ENCODE measurements around the gene RAB11FIP4. TPM values are rescaled to one million over a fixed set of nuclear protein-coding genes. Genes with fewer than 3 reads are reported as not detected.
A peak's percentile ranks its signal among the peaks of the same experiment; 100 is the strongest.

Gene RAB11FIP4
- total RNA-seq, 4 donors from 2014 or later = 41.0 to 173 (median 53.7) TPM

- Histone ChIP-seq H3K9me3 (no peaks in the 10 kb centered on the region), H3K4me1 (peaks cover 0 to 5% (median 0%) of the 10 kb centered on the region in 4 donors)
Observed at GRCh38 chr17:31369266-31369665, 22.2 kb upstream of the RAB11FIP4 start.

GRCh38 chr17:31371511-31372097 is 19.9 kb upstream of the RAB11FIP4 start:
- peaks cover 0 to 5% (median 0%) of the 10 kb centered on the region in 4 donors for H3K4me1 ChIP-seq
- no peak overlapping the region for H3K4me3 ChIP-seq
- DNase-seq = no peak
- 45 to 60% methylated on average over 2 to 4 of the region's 4 CpGs for WGBS, 2 donors (ENCODE audit: low coverage in 1 of 2)
- in situ Hi-C loops (cut with MboI; ENCODE audit: low pct_ligation_motif_present in 1 of 4, low pct_unique_long_range_greater_than_20kb in 1 of 4, low sequenced_read_pairs in 3 of 4) = no loop called here
- no peak overlapping the region for H3K27ac ChIP-seq
- no peak for TF ChIP-seq CTCF (IDR thresholded peaks at IDR 0.05)
- no peak for TF ChIP-seq POLR2AphosphoS5 (IDR thresholded peaks at IDR 0.05)
- no peak for TF ChIP-seq EP300 (IDR thresholded peaks at IDR 0.05; ENCODE audit: low read depth)
- no peak for TF ChIP-seq POLR2A (IDR thresholded peaks at IDR 0.05)
- H3K36me3 ChIP-seq = peaks cover 0 to 11% (median 6%) of the 10 kb centered on the region in 4 donors
- no peaks in the 10 kb centered on the region for H3K9me3 ChIP-seq
- no peaks in the 10 kb centered on the region for H3K27me3 ChIP-seq
- intact Hi-C loops (cut with DNase I; ENCODE audit: low total_unique reads) = no loop called here

More at GRCh38 chr17:31369266-31369665, 22.2 kb upstream of the RAB11FIP4 start:
- Histone ChIP-seq H3K27me3 (no peaks in the 10 kb centered on the region), H3K4me3 (no peak overlapping the region), H3K36me3 (peaks cover 0 to 8% (median 1%) of the 10 kb centered on the region in 4 donors), H3K27ac (no peak overlapping the region)
- TF ChIP-seq CTCF (IDR thresholded peaks at IDR 0.05) (no peak), POLR2AphosphoS5 (IDR thresholded peaks at IDR 0.05) (no peak), POLR2A (IDR thresholded peaks at IDR 0.05) (no peak), EP300 (IDR thresholded peaks at IDR 0.05; ENCODE audit: low read depth) (no peak)
- no peak for DNase-seq
- in situ Hi-C loops (cut with MboI; ENCODE audit: low pct_ligation_motif_present in 1 of 4, low pct_unique_long_range_greater_than_20kb in 1 of 4, low sequenced_read_pairs in 3 of 4) = no loop called here
- intact Hi-C loops (cut with DNase I; ENCODE audit: low total_unique reads) = no loop called here

- Histone ChIP-seq H3K27me3 (no peaks in the 10 kb centered on the region), H3K9me3 (no peaks in the 10 kb centered on the region), H3K36me3 (peaks cover 0 to 9% (median 3%) of the 10 kb centered on the region in 4 donors), H3K27ac (no peak overlapping the region), H3K4me1 (peaks cover 0 to 5% (median 0%) of the 10 kb centered on the region in 4 donors), H3K4me3 (no peak overlapping the region)
- 94% methylated on average over 10 of the region's 10 CpGs for WGBS, 2 donors (ENCODE audit: low coverage in 1 of 2)
- TF ChIP-seq EP300 (IDR thresholded peaks at IDR 0.05; ENCODE audit: low read depth) = no peak
- peak; percentile 29 to 51 (median 48) for TF ChIP-seq CTCF (IDR thresholded peaks at IDR 0.05)
- TF ChIP-seq POLR2A (IDR thresholded peaks at IDR 0.05) = no peak
- intact Hi-C loops (cut with DNase I; ENCODE audit: low total_unique reads) (no loop called here), in situ Hi-C loops (cut with MboI; ENCODE audit: low pct_ligation_motif_present in 1 of 4, low pct_unique_long_range_greater_than_20kb in 1 of 4, low sequenced_read_pairs in 3 of 4) (no loop called here)
- DNase-seq = no peak
Observed at GRCh38 chr17:31373150-31374093, 18.1 kb upstream of the RAB11FIP4 start.

- WGBS, 2 donors (ENCODE audit: low coverage in 1 of 2) = 84 to 87% methylated on average over 6 of the region's 6 CpGs
- H3K9me3 ChIP-seq = no peaks in the 10 kb centered on the region
- H3K4me1 ChIP-seq = peaks cover 0 to 5% (median 0%) of the 10 kb centered on the region in 4 donors
- DNase-seq = no peak
- no peak for TF ChIP-seq POLR2AphosphoS5 (IDR thresholded peaks at IDR 0.05)
- TF ChIP-seq CTCF (IDR thresholded peaks at IDR 0.05) = no peak
- no peak for TF ChIP-seq EP300 (IDR thresholded peaks at IDR 0.05; ENCODE audit: low read depth)
- TF ChIP-seq POLR2A (IDR thresholded peaks at IDR 0.05) = no peak
- no peaks in the 10 kb centered on the region for H3K27me3 ChIP-seq
- no peak overlapping the region for H3K27ac ChIP-seq
- intact Hi-C loops (cut with DNase I; ENCODE audit: low total_unique reads) (no loop called here), in situ Hi-C loops (cut with MboI; ENCODE audit: low pct_ligation_motif_present in 1 of 4, low pct_unique_long_range_greater_than_20kb in 1 of 4, low sequenced_read_pairs in 3 of 4) (no loop called here)
- H3K4me3 ChIP-seq = no peak overlapping the region
- peaks cover 0 to 9% (median 3%) of the 10 kb centered on the region in 4 donors for H3K36me3 ChIP-seq
Observed at GRCh38 chr17:31374094-31374447, 17.4 kb upstream of the RAB11FIP4 start.

Measured in transverse colon (tissue), 4 donors.